KBM-7 (cell line): ENCODE measurements around the gene STK4.
"Not testable (repeated sequence)": the region's sequence is repeated elsewhere in the genome, so short reads cannot be mapped to it uniquely, and the experiment has no call there.

Experiments used
- DNase-seq: peaks from one replicate; pipeline ENCODE4 v3.0.0-alpha.2; 2015
- in situ Hi-C: fragments of 300-500 bp; cut with MboI; formaldehyde crosslinking; loops from 2 replicates; pipeline ENCODE4 v1.14.3; 2020; ENCODE audit warnings: low sequenced_read_pairs, low pct_unique_long_range_greater_than_20kb, mixed read lengths

The STK4 gene

GRCh38 chr20:45044084-45044573, 77.8 kb downstream of the STK4 start:
- in situ Hi-C loops = no loop called here

GRCh38 chr20:45044601-45045000, 78.3 kb downstream of the STK4 start:
- no peak for DNase-seq
- in situ Hi-C loops = no loop called here

More at GRCh38 chr20:45044084-45044573, 77.8 kb downstream of the STK4 start:
- DNase-seq = peak; percentile 67

DNA sequence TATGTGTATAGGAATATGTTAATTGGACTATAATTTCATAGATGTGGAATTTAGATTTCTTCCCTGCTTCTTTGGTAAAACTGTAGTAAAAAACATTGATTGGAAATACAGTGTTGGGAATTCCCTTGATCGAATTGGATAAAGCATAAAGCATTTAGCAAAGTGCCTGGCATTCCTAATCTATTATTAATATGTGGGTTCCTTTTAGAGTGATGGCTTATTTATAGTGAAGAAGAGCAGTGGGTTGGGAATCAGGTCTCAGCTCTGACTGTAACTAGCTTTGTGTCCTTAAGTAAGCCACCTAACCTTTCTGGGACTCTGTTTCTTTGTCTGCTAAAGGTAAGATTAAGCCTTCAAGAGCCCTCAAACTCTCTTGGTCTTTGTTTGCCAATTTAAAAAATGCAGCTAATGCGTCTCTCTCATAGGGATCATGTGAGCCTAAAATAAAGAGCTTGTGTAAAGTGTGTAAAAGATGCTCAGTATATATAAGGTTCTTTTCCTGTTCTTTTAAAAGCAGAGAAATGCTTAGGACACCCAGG, 81.3 kb downstream of the STK4 start:
- no peak for DNase-seq
- in situ Hi-C loops = no loop called here

DNA sequence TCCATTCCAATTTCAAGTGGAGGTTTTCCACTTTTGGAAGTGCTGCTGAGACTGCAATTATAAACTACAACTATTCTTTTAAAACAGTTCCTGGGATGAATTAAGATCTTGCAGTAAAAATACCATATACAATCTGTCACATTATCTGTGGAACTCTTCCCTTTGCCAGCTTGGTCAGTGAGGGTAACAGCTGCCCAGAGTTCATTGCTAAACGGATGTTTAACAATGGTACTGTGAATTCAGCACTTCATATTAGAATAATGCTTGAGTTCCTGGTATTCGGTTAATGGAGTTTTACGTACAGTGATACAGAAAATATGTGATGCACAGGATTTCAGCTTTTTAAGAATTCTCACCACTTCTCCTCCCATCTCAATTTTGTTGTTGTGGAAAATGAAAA, 83.1 kb downstream of the STK4 start:
- in situ Hi-C loops = no loop called here

GRCh38 chr20:45049904-45050471, 83.7 kb downstream of the STK4 start:
- in situ Hi-C loops = no loop called here
- peak; percentile 50 for DNase-seq

More for the DNA sequence above, 83.1 kb downstream of the STK4 start:
- no peak for DNase-seq

DNA sequence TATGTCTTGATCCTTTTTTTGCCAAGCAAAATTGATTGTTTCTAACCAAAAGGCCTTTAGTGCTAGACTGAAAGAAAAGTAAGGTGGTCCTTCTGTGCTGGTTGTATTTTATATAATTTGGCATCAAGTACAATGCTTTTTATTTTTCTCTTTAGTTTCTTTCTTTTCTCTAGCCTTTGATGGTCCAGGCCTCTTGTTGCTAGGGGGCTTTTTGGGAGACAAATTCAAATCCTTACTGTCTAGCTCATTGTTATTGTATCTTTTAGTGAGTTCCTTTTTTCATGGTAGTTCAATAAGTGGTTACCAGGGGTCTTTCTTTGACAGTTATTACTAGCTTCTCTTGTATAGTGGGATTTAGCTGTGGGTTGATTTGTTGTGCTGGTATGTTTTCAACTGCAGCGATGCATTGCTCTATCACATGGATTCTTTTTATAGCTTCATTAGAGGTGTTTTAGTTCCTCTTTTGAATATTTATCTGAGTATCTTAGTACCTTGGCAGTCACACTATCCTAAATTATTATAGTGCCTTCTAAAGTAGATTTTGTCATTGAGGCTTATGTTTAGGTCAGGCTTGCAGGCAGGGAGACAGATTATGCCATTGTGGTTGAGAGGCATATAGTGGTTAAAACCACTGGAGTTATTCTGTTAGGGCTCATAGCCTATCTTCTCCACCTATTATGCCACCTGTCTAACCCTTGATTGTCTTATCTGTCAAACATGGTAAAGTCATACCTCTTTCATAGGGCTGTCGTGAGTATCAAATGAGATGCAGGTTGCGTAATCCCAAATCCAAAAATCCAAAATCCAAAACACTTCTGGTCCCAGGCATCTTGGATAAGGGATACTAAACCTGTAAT, 85.1 kb downstream of the STK4 start:
- DNase-seq = peak; percentile 29
- in situ Hi-C loops = no loop called here

DNA sequence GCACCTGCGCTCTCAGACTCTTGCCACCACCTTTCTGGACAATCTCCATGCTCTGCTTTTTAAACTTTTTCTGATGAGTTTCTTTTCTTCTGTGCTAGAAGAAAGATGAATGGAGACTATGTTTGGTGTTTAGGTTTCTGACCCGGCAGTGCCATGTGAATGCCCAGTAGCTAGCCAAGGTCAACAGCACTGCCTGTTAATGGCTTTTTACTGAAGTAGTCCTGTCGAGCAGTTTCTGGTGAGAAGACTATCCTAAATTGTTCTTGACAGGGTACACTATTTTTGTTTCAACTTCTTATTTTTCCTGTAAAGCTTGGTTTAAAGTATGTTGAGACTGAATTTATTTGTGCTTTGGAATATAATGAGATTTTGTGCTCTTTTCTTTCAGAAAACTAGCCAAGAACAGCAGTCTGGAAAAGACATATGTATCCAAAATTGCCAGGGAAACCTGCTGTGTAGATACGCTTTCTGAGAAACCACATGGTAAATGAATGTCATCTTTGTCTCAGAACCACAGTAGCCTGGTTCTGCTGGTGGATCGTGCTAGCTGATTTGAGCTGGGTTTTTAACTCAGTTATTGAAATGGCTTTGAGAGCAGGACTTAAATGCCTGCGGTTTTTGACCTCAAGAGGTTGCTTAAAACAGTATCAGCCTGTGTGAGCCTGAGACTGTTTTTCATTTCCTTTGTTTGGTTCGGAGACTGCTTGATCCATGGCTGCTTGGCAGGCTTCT, 86.6 kb downstream of the STK4 start:
- in situ Hi-C loops = no loop called here
- peak; percentile 28 for DNase-seq

GRCh38 chr20:45053430-45054351, 87.4 kb downstream of the STK4 start:
- in situ Hi-C loops = no loop called here
- DNase-seq = no peak

GRCh38 chr20:45055056-45055455, 88.7 kb downstream of the STK4 start:
- DNase-seq = no peak

DNA sequence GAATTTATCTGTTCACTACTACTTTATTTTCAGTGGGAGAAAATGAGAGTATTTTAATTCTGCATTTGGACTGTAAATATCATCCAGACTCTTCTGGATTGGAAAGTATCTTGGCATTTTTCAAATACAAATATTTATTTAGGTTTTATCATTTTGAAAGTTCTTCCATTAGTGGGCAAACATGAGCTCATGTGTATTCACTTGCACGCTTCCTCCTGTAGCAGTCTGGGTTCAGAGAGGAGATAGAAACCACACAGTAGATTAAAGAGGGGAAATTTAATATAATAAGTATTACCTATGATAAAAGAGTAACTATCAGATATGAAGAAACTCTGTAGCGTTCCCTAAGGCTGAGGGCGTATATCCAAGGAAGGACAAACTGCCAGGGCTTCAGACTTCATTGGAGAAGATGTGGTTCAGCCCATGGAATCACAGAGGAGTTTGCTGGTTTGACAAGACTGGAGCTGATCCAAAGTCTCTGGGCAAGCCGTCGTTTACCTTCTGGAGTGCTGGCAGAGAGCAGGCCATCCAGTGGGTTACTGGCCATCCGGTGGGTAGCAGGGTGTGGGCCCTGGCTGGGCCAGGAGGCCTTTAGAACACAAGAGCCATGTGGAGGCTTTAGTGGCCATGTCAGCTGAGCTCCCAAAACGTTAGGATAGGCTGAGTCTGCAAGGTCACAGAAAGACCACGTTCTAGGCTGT, 90.3 kb downstream of the STK4 start:
- DNase-seq = no peak
- in situ Hi-C loops = no loop called here

More at GRCh38 chr20:45055056-45055455, 88.7 kb downstream of the STK4 start:
- in situ Hi-C loops = no loop called here

DNA sequence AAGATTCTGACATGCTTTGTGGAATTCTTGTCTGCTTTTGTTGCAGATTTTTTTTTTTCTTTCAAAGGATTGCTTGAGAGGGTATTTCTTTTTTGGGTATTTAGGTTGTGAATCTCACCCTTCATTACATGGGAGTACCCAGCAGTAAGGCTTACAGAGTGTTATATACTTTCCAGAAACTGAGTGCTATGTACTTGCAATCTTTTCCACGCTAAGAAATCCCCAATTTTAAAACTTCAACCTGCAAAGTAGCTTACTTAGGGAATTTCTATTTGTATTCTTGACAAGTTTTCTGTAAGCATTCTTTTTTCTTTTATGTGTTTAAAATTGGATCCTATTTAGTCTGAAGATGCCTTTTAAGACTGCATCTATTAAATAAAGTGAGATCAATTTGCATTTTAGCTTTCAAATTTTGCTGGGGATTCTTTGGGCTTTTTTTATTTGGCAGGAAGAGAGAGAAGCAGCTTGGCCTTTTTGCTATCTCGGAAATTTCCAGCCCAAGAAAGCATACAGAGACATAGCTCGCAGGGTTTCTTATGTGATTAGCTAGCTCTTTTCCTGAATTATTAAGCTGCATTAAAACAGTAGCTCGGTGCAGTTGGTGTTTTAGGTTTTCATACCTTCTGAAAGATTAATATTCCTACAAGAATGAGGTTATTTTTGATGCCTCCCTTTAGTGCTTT, 92.0 kb downstream of the STK4 start:
- in situ Hi-C loops = no loop called here
- no peak for DNase-seq

DNA sequence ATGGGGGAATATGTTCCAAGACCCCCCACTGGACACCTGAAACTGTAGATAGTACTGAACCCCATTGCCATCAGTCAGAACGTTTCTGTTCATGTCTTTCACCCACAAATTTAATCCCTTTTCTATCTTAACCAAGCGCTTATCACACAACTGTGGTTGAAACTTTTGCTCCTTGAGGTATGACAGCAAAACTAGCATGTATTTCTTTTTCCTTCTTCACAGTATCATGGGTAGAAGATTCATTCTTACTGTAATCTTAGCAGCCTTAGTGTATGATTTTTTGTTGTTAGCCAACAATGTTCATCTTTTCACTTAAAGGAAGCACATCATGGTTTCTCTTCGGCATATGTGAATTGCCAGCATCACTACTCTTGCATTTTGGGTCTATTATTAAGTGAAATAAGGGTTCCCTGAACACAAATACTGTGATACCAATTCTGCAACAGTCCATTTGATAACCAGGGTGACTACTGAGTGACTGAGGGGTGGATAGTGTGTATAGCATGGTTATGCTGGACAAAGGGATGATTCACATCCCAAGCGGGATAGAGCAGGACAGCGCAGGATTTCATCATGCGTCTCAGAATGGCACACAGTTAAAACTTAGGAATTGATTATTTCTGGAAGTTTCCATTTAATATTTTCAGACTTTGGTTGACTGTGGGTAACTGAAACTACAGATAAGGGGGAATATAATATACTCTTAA, 92.9 kb downstream of the STK4 start:
- DNase-seq = no peak
- in situ Hi-C loops = no loop called here

GRCh38 chr20:45060294-45060693, 94.0 kb downstream of the STK4 start:
- in situ Hi-C loops = no loop called here
- DNase-seq = no peak

GRCh38 chr20:45061244-45061643, 94.9 kb downstream of the STK4 start:
- DNase-seq = no peak

DNA sequence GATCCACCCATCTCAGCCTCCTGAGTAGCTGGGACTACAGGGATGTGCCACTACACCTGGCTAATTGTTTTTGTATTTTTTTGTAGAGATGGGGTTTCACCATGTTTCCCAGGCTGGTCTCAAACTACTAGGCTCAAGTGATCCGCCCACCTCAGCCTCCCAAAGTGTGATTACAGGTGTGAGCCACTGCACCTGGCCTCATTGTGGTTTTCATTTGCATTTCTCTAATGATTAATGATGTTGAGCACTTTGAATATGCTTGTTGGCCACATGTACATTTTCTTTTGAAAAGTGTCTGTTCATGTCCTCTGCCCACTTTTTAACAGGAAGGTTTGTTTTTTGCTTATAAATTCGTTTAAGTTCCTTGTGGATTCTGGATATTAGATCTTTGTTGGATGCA, 96.8 kb downstream of the STK4 start:
- in situ Hi-C loops = not testable (repeated sequence)

More at GRCh38 chr20:45061244-45061643, 94.9 kb downstream of the STK4 start:
- in situ Hi-C loops = no loop called here

DNA sequence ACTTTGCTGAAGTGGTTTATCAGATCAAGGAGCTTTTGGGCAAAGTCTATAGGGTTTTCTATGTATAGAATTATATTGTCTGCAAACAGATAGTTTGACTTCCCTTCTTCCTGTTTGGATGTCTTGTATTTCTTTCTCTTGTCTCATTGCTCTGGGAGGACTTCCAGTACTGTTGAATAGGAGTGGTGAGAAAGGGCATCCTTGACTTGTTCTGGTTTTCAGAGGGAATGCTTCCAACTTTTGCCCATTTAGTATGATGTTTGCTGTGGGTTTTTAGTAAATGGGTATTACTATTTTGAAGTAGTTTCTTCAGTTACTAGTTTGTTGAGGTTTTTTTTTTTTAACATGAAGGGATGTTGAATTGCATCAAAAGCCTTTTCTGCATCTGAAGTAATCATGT, 98.5 kb downstream of the STK4 start:
- no peak for DNase-seq
- in situ Hi-C loops = no loop called here

More for the DNA sequence above, 96.8 kb downstream of the STK4 start:
- DNase-seq = not testable (repeated sequence)

GRCh38 chr20:45066372-45066771, 100.1 kb downstream of the STK4 start:
- no peak for DNase-seq
- in situ Hi-C loops = no loop called here
